ENCODE measurements around the gene LYPD1.

- no peak for TF ChIP-seq POLR2A (IDR thresholded peaks at IDR 0.05)
- no peak for TF ChIP-seq CTCF (IDR thresholded peaks at IDR 0.05)
Observed at GRCh38 chr2:132664096-132664495, 5.9 kb downstream of the LYPD1 start.

All from right lobe of liver (tissue), 4 donors.